ENCODE results near the gene GRAMD2A.
A peak's percentile ranks its signal among the peaks of the same experiment; 100 is the strongest.

The GRAMD2A gene

GRCh38 chr15:72168808-72169190, 28.8 kb downstream of the GRAMD2A start:
- DNase-seq = no peak

- no peak for DNase-seq
These were observed 29.3 kb downstream of the GRAMD2A start for GRCh38 chr15:72168131-72168807.

GRCh38 chr15:72167445-72167844, 30.1 kb downstream of the GRAMD2A start:
- no peak for DNase-seq

- no peak for DNase-seq
These were observed 30.7 kb downstream of the GRAMD2A start for GRCh38 chr15:72166716-72167417.

- DNase-seq = peak in 13 of 58 donors; percentile 7 to 62 (median 27)
These were observed 33.9 kb downstream of the GRAMD2A start for GRCh38 chr15:72163719-72164118.

GRCh38 chr15:72162569-72162968, 35.0 kb downstream of the GRAMD2A start:
- no peak for DNase-seq

GRCh38 chr15:72161361-72162132, 36.0 kb downstream of the GRAMD2A start:
- DNase-seq = peak in 5 of 58 donors; percentile 14 to 23 (median 17)

GRCh38 chr15:72160696-72161245, 36.8 kb downstream of the GRAMD2A start:
- no peak for DNase-seq

GRCh38 chr15:72156928-72157327, 40.7 kb downstream of the GRAMD2A start:
- DNase-seq = no peak

- peak in 57 of 58 donors; percentile 31 to 90 (median 74) for DNase-seq
These were observed 41.7 kb downstream of the GRAMD2A start for GRCh38 chr15:72155635-72156616.

GRCh38 chr15:72155003-72155621, 42.5 kb downstream of the GRAMD2A start:
- DNase-seq = peak in 48 of 58 donors; percentile 14 to 90 (median 53)

GRCh38 chr15:72154316-72154715, 43.3 kb downstream of the GRAMD2A start:
- no peak for DNase-seq

- DNase-seq = no peak
These were observed 44.2 kb downstream of the GRAMD2A start for GRCh38 chr15:72153269-72154000.

GRCh38 chr15:72147418-72147817, 50.2 kb downstream of the GRAMD2A start:
- DNase-seq = no peak

GRCh38 chr15:72146934-72147333, 50.7 kb downstream of the GRAMD2A start:
- DNase-seq = no peak

GRCh38 chr15:72146221-72146620, 51.4 kb downstream of the GRAMD2A start:
- no peak for DNase-seq

GRCh38 chr15:72141171-72142084, 56.2 kb downstream of the GRAMD2A start:
- no peak for DNase-seq

- DNase-seq = no peak
These were observed 57.5 kb downstream of the GRAMD2A start for GRCh38 chr15:72140088-72140487.

Measured in anterior cingulate cortex (tissue), 58 donors.